HTERT RPE-1 (cell line): Measurements from ENCODE around the gene CTDP1.

Source experiments
- in situ Hi-C: fragments of 300-500 bp; cut with MboI; formaldehyde crosslinking; loops from 4 replicates; pipeline ENCODE4 v1.14.3; 2020; ENCODE audit warnings: low sequenced_read_pairs

Gene CTDP1

GRCh38 chr18:79756826-79757225 lies 77.2 kb downstream of the CTDP1 start:
- in situ Hi-C loops: no loop called here

- in situ Hi-C loops: no loop called here
These were observed 80.7 kb downstream of the CTDP1 start for GRCh38 chr18:79760348-79760747.

GRCh38 chr18:79760881-79761280 lies 81.3 kb downstream of the CTDP1 start:
- in situ Hi-C loops: no loop called here

GRCh38 chr18:79763407-79763806 lies 83.8 kb downstream of the CTDP1 start:
- in situ Hi-C loops: no loop called here

GRCh38 chr18:79764131-79764530 lies 84.5 kb downstream of the CTDP1 start:
- in situ Hi-C loops: no loop called here

GRCh38 chr18:79765491-79766245 lies 86.1 kb downstream of the CTDP1 start:
- in situ Hi-C loops: no loop called here

- in situ Hi-C loops: no loop called here
These were observed 86.7 kb downstream of the CTDP1 start for GRCh38 chr18:79766308-79766707.

- in situ Hi-C loops: no loop called here
These were observed 89.1 kb downstream of the CTDP1 start for GRCh38 chr18:79768745-79769144.

GRCh38 chr18:79769698-79770500 lies 90.3 kb downstream of the CTDP1 start:
- in situ Hi-C loops: no loop called here

GRCh38 chr18:79770501-79770815 lies 90.9 kb downstream of the CTDP1 start:
- in situ Hi-C loops: no loop called here

- in situ Hi-C loops: no loop called here
These were observed 91.2 kb downstream of the CTDP1 start for GRCh38 chr18:79770826-79771225.

GRCh38 chr18:79771446-79772107 lies 92.0 kb downstream of the CTDP1 start:
- in situ Hi-C loops: no loop called here

- in situ Hi-C loops: no loop called here
These were observed 92.7 kb downstream of the CTDP1 start for GRCh38 chr18:79772108-79772864.

- in situ Hi-C loops: no loop called here
These were observed 93.5 kb downstream of the CTDP1 start for GRCh38 chr18:79772865-79773696.

GRCh38 chr18:79774111-79774510 lies 94.5 kb downstream of the CTDP1 start:
- in situ Hi-C loops: no loop called here

- in situ Hi-C loops: no loop called here
These were observed 96.0 kb downstream of the CTDP1 start for GRCh38 chr18:79775441-79776221.

GRCh38 chr18:79776674-79777073 lies 97.1 kb downstream of the CTDP1 start:
- in situ Hi-C loops: no loop called here

- in situ Hi-C loops: no loop called here
These were observed 98.7 kb downstream of the CTDP1 start for GRCh38 chr18:79778291-79778791.

- in situ Hi-C loops: no loop called here
These were observed 99.6 kb downstream of the CTDP1 start for GRCh38 chr18:79779021-79779699.
